Peyer's patch (tissue), 4 donors: ENCODE results near the gene SS18L1.

Experiments
- POLR2A ChIP-seq, 2 donors: fragments of 450-650 bp; IDR thresholded peaks; one replicate each; pipeline ENCODE4 v1.5.1; 2017; ENCODE audit warnings: antibody characterized with exemption in 2 of 2, mild to moderate bottlenecking in 2 of 2, moderate library complexity in 2 of 2
- TF ChIP-seq, protein P1 (sequence below), 6 experiments: fragments of 450-650 bp in 4 of 6; fragments of 200-600 bp in 2 of 6; sonication (generic) in 1 of 6; IDR thresholded peaks; one replicate each; pipeline ENCODE4 v1.5.1; 2017 to 2019; ENCODE audit warnings: antibody characterized with exemption in 6 of 6, mild to moderate bottlenecking in 3 of 6, moderate library complexity in 1 of 6

DNA sequence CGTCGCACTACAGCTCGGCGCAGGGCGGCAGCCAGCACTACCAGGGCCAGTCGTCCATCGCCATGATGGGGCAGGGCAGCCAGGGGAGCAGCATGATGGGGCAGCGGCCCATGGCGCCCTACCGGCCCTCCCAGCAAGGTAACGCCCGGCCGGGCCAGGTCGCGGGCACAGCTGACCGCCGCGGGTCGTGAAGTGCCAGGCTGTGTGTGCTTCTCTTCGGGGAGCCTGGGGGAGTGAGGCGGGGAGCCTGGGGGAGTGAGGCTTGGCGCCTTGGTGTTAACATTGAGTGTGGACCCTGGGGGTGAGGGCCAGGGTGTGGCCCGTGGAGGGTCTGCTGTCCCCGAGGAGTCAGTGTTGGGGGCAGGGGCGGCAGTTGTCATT lies 19.9 kb downstream of the SS18L1 start:
- TF ChIP-seq, protein P1, sequence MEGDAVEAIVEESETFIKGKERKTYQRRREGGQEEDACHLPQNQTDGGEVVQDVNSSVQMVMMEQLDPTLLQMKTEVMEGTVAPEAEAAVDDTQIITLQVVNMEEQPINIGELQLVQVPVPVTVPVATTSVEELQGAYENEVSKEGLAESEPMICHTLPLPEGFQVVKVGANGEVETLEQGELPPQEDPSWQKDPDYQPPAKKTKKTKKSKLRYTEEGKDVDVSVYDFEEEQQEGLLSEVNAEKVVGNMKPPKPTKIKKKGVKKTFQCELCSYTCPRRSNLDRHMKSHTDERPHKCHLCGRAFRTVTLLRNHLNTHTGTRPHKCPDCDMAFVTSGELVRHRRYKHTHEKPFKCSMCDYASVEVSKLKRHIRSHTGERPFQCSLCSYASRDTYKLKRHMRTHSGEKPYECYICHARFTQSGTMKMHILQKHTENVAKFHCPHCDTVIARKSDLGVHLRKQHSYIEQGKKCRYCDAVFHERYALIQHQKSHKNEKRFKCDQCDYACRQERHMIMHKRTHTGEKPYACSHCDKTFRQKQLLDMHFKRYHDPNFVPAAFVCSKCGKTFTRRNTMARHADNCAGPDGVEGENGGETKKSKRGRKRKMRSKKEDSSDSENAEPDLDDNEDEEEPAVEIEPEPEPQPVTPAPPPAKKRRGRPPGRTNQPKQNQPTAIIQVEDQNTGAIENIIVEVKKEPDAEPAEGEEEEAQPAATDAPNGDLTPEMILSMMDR (IDR thresholded peaks at IDR 0.05) = no peak
- no peak for TF ChIP-seq POLR2A (IDR thresholded peaks at IDR 0.05)
